ENCODE measurements around the gene TMPRSS7. TPM values are rescaled to one million over a fixed set of nuclear protein-coding genes. Genes with fewer than 3 reads are reported as not detected.

The TMPRSS7 gene
- total RNA-seq, 3 donors from 2014 or later = 0.12 TPM; not detected in 2

- DNase-seq = no peak
- Histone ChIP-seq H3K4me1 (ENCODE audit: low read depth) (no peaks in the 10 kb centered on the region), H3K36me3 (ENCODE audit: low read depth) (no peaks in the 10 kb centered on the region), H3K4me3 (no peak overlapping the region), H3K9me3 (no peaks in the 10 kb centered on the region)
- no peak for TF ChIP-seq CTCF (IDR thresholded peaks at IDR 0.05)
- intact Hi-C loops (cut with DNase I, micrococcal nuclease) = no loop called here
- no peak for ATAC-seq
Measured at GRCh38 chr3:112041321-112041720, 6.8 kb downstream of the TMPRSS7 start.

- intact Hi-C loops (cut with DNase I, micrococcal nuclease) = no loop called here
- DNase-seq (peak in 1 of 3 donors; percentile 33), ATAC-seq (peak; percentile 90)
- Histone ChIP-seq H3K36me3 (ENCODE audit: low read depth) (no peaks in the 10 kb centered on the region), H3K4me1 (ENCODE audit: low read depth) (no peaks in the 10 kb centered on the region), H3K9me3 (no peaks in the 10 kb centered on the region), H3K4me3 (no peak overlapping the region)
- no peak for TF ChIP-seq CTCF (IDR thresholded peaks at IDR 0.05)
Measured at GRCh38 chr3:112042842-112043280, 8.3 kb downstream of the TMPRSS7 start.

GRCh38 chr3:112043621-112044201, 9.2 kb downstream of the TMPRSS7 start:
- peak; percentile 83 for ATAC-seq
- TF ChIP-seq CTCF (IDR thresholded peaks at IDR 0.05) = peak; percentile 69
- no peaks in the 10 kb centered on the region for H3K4me1 ChIP-seq (ENCODE audit: low read depth)
- H3K36me3 ChIP-seq (ENCODE audit: low read depth) = no peaks in the 10 kb centered on the region
- no peaks in the 10 kb centered on the region for H3K9me3 ChIP-seq
- intact Hi-C loops (cut with DNase I, micrococcal nuclease) = no loop called here
- no peak overlapping the region for H3K4me3 ChIP-seq
- DNase-seq = peak in 1 of 3 donors; percentile 38

GRCh38 chr3:112046599-112046998, 12.1 kb downstream of the TMPRSS7 start:
- TF ChIP-seq CTCF (IDR thresholded peaks at IDR 0.05) = no peak
- ATAC-seq = no peak

GRCh38 chr3:112047264-112047663, 12.7 kb downstream of the TMPRSS7 start:
- no peak for ATAC-seq
- H3K9me3 ChIP-seq = no peaks in the 10 kb centered on the region
- no peak for DNase-seq
- H3K4me3 ChIP-seq = no peak overlapping the region
- intact Hi-C loops (cut with DNase I, micrococcal nuclease) = no loop called here
- no peaks in the 10 kb centered on the region for H3K4me1 ChIP-seq (ENCODE audit: low read depth)
- no peaks in the 10 kb centered on the region for H3K36me3 ChIP-seq (ENCODE audit: low read depth)
- no peak for TF ChIP-seq CTCF (IDR thresholded peaks at IDR 0.05)

More at GRCh38 chr3:112046599-112046998, 12.1 kb downstream of the TMPRSS7 start:
- intact Hi-C loops (cut with DNase I, micrococcal nuclease) = no loop called here
- H3K4me1 ChIP-seq (ENCODE audit: low read depth) = no peaks in the 10 kb centered on the region
- DNase-seq = no peak
- H3K36me3 ChIP-seq (ENCODE audit: low read depth) = no peaks in the 10 kb centered on the region
- H3K4me3 ChIP-seq = no peak overlapping the region
- H3K9me3 ChIP-seq = no peaks in the 10 kb centered on the region

- TF ChIP-seq CTCF (IDR thresholded peaks at IDR 0.05) = no peak
- intact Hi-C loops (cut with DNase I, micrococcal nuclease) = no loop called here
- H3K9me3 ChIP-seq = no peaks in the 10 kb centered on the region
Measured at GRCh38 chr3:112048911-112049310, 14.4 kb downstream of the TMPRSS7 start.

More at GRCh38 chr3:112048911-112049310, 14.4 kb downstream of the TMPRSS7 start:
- no peaks in the 10 kb centered on the region for H3K36me3 ChIP-seq (ENCODE audit: low read depth)
- H3K4me1 ChIP-seq (ENCODE audit: low read depth) = no peaks in the 10 kb centered on the region
- DNase-seq (no peak), ATAC-seq (no peak)
- H3K4me3 ChIP-seq = no peak overlapping the region
